Type B pancreatic cell (in vitro differentiated cells): Measurements from ENCODE around the gene CNKSR2. TPM values are rescaled to one million over a fixed set of nuclear protein-coding genes. Genes with fewer than 3 reads are reported as not detected.

Experiments used
- DNase-seq: peaks from one replicate; pipeline ENCODE4 v3.0.0; 2021; ENCODE audit warnings: mixed read lengths; ENCODE audit not compliant: unreplicated experiment; ENCODE audit errors: extremely low spot score
- H3K27ac Mint-ChIP-seq: 2 replicates; pipeline ENCODE4 v1.8.0; 2021; ENCODE audit warnings: mild to moderate bottlenecking, mixed read lengths
- H3K27me3 Mint-ChIP-seq: 2 replicates; pipeline ENCODE4 v1.8.0; 2021; ENCODE audit warnings: mixed read lengths
- H3K36me3 Mint-ChIP-seq: 2 replicates; pipeline ENCODE4 v1.8.0; 2021; ENCODE audit warnings: mixed read lengths
- H3K4me1 Mint-ChIP-seq: one replicate; pipeline ENCODE4 v1.8.0; 2021; ENCODE audit warnings: mixed read lengths; ENCODE audit not compliant: unreplicated experiment
- H3K4me3 Mint-ChIP-seq: 2 replicates; pipeline ENCODE4 v1.8.0; 2021; ENCODE audit warnings: mild to moderate bottlenecking, mixed read lengths
- H3K9me3 Mint-ChIP-seq: 2 replicates; pipeline ENCODE4 v1.8.0; 2021; ENCODE audit warnings: mixed read lengths
- CTCF ChIP-seq: fragments of 200-600 bp; sonication (generic); conservative IDR thresholded peaks from 2 replicates; pipeline ENCODE4 v1.5.0; 2021; ENCODE audit warnings: antibody characterized with exemption, mild to moderate bottlenecking
- total RNA-seq: library from RNA; stranded (reverse); gene quantifications from 2 replicates; pipeline ENCODE4 v1.2.1, GENCODE V29; 2021; ENCODE audit warnings: low replicate concordance

The CNKSR2 gene
- total RNA-seq, 1 donor from 2014 or later, result 13.5 TPM

DNA sequence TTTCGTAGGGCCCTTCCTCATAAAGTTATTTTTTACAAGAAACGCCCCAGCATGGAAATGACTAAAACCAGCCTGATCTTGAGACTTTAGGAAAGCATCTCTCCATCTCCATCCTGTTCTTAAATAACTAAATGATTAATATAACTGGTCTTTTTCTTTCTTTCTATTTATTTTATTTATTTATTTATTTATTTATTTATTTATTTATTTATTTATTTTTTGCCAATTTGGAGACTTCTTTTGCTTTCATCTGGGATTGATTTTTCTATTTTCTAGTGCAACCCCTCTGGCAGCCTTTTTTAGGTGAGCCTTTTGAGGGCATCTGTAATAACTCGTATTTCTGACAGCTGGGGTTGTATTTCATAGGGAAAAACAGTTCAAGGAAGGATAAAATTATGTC is 285.1 kb downstream of the CNKSR2 start:
- Mint-ChIP-seq H3K36me3 (peaks cover 3% of the 10 kb centered on the region), H3K9me3 (peaks cover 9% of the 10 kb centered on the region), H3K4me1 (peaks cover 8% of the 10 kb centered on the region), H3K27me3 (no peaks in the 10 kb centered on the region), H3K27ac (no peak overlapping the region), H3K4me3 (peak overlapping the region; percentile 24)
- TF ChIP-seq CTCF, result no peak
- no peak for DNase-seq

- no peaks in the 10 kb centered on the region for H3K27me3 Mint-ChIP-seq
- no peak overlapping the region for H3K27ac Mint-ChIP-seq
- peaks cover 9% of the 10 kb centered on the region for H3K9me3 Mint-ChIP-seq
- peaks cover 3% of the 10 kb centered on the region for H3K36me3 Mint-ChIP-seq
- DNase-seq, result no peak
- no peak overlapping the region for H3K4me3 Mint-ChIP-seq
- peaks cover 8% of the 10 kb centered on the region for H3K4me1 Mint-ChIP-seq
- TF ChIP-seq CTCF, result no peak
Observed at GRCh38 chrX:21660156-21660555, 285.9 kb downstream of the CNKSR2 start.

DNA sequence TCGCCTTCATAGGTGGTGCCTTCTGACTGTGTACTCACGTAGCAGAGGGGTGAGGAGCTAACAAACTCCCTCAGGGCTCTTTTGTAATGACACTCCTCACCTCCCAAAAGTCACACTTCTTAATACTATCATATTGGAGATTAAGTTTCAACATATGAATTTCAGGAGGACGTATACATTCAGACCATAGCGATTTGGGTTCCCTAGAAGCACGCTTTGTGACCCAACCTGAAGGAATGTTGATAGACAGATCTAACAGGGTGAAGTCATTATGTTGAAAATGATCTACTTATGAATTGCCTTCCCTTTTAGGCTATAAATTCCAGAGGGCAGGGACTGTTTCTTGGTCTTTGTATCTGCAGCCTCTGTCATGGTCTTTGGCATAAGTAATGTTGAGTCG is 287.1 kb downstream of the CNKSR2 start:
- Mint-ChIP-seq H3K9me3 (peaks cover 13% of the 10 kb centered on the region), H3K27ac (peak overlapping the region; percentile 52), H3K4me1 (peaks cover 8% of the 10 kb centered on the region), H3K4me3 (no peak overlapping the region), H3K36me3 (peaks cover 3% of the 10 kb centered on the region), H3K27me3 (peaks cover 2% of the 10 kb centered on the region)
- DNase-seq, result no peak
- TF ChIP-seq CTCF, result no peak

GRCh38 chrX:21662761-21663160 is 288.5 kb downstream of the CNKSR2 start:
- no peak for DNase-seq
- Mint-ChIP-seq H3K4me3 (no peak overlapping the region), H3K27ac (no peak overlapping the region), H3K9me3 (peaks cover 13% of the 10 kb centered on the region), H3K36me3 (peaks cover 3% of the 10 kb centered on the region), H3K27me3 (peaks cover 2% of the 10 kb centered on the region), H3K4me1 (peaks cover 8% of the 10 kb centered on the region)
- TF ChIP-seq CTCF, result no peak

DNA sequence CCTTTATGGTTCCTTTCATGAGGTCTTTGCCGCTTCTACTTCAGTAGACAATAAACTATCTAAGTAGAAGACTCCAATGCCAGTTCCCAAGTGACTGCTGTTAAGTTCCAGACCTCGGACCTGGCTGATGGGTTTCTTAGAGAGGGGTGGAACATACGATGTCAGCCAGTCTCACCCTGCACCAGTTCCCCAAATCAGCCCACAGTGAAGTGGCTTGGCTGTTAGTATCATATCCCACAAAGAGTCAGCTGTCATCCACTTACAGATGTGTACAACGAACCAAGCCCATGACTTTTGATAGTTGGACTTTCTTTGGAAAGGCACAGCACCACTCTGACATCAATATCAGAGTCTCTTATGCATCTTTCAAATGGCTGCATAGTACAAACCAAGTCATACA is 292.0 kb downstream of the CNKSR2 start:
- no peak for DNase-seq
- H3K9me3 Mint-ChIP-seq, result peaks cover 6% of the 10 kb centered on the region
- H3K27ac Mint-ChIP-seq, result no peak overlapping the region
- TF ChIP-seq CTCF, result no peak
- H3K4me1 Mint-ChIP-seq, result peaks cover 6% of the 10 kb centered on the region
- no peak overlapping the region for H3K4me3 Mint-ChIP-seq
- H3K27me3 Mint-ChIP-seq, result peaks cover 2% of the 10 kb centered on the region
- H3K36me3 Mint-ChIP-seq, result no peaks in the 10 kb centered on the region

DNA sequence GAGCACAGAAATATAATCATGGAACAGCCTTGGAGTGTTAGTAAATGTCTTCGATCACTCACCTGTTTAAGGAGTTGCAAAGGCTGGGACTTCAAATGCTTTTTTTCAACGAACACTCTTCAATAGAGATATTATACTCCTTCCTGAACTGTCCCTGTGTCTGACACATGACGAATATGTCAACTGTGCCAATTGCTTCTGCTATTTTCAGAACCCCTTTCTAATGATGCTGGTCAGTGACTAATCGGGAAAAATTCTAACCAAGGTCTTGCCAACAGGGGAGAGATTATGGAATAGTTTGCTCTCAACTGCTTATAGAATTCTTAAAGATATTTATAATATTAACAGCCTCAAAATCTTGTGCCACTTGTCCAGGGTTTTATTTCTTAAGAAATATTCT is 292.5 kb downstream of the CNKSR2 start:
- H3K4me1 Mint-ChIP-seq, result peaks cover 2% of the 10 kb centered on the region
- DNase-seq, result no peak
- no peak for TF ChIP-seq CTCF
- H3K9me3 Mint-ChIP-seq, result peaks cover 4% of the 10 kb centered on the region
- no peak overlapping the region for H3K27ac Mint-ChIP-seq
- no peaks in the 10 kb centered on the region for H3K36me3 Mint-ChIP-seq
- H3K4me3 Mint-ChIP-seq, result no peak overlapping the region
- H3K27me3 Mint-ChIP-seq, result peaks cover 2% of the 10 kb centered on the region
